ENCODE results near the gene CARD18.
"Not testable (repeated sequence)": the region's sequence is repeated elsewhere in the genome, so short reads cannot be mapped to it uniquely, and the experiment has no call there.

The CARD18 gene

GRCh38 chr11:105135883-105136282 lies 3.7 kb downstream of the CARD18 start:
- in situ Hi-C loops (cut with MboI; ENCODE audit: low sequenced_read_pairs) = no loop called here

GRCh38 chr11:105132716-105133511 lies 6.7 kb downstream of the CARD18 start:
- in situ Hi-C loops (cut with MboI; ENCODE audit: low sequenced_read_pairs) = no loop called here

GRCh38 chr11:105130189-105130813 lies 9.3 kb downstream of the CARD18 start:
- in situ Hi-C loops (cut with MboI; ENCODE audit: low sequenced_read_pairs) = no loop called here

GRCh38 chr11:105124756-105125155 lies 14.8 kb downstream of the CARD18 start:
- in situ Hi-C loops (cut with MboI; ENCODE audit: low sequenced_read_pairs) = no loop called here

GRCh38 chr11:105111145-105111944 lies 28.2 kb downstream of the CARD18 start:
- in situ Hi-C loops (cut with MboI; ENCODE audit: low sequenced_read_pairs) = no loop called here

- in situ Hi-C loops (cut with MboI; ENCODE audit: low sequenced_read_pairs) = no loop called here
These were observed 28.9 kb downstream of the CARD18 start for GRCh38 chr11:105110688-105111030.

GRCh38 chr11:105109855-105110687 lies 29.5 kb downstream of the CARD18 start:
- in situ Hi-C loops (cut with MboI; ENCODE audit: low sequenced_read_pairs) = no loop called here

- in situ Hi-C loops (cut with MboI; ENCODE audit: low sequenced_read_pairs) = no loop called here
These were observed 30.2 kb downstream of the CARD18 start for GRCh38 chr11:105109321-105109720.

- in situ Hi-C loops (cut with MboI; ENCODE audit: low sequenced_read_pairs) = no loop called here
These were observed 31.3 kb downstream of the CARD18 start for GRCh38 chr11:105108247-105108646.

GRCh38 chr11:105107226-105107825 lies 32.2 kb downstream of the CARD18 start:
- in situ Hi-C loops (cut with MboI; ENCODE audit: low sequenced_read_pairs) = not testable (repeated sequence)

GRCh38 chr11:105106140-105106539 lies 33.4 kb downstream of the CARD18 start:
- in situ Hi-C loops (cut with MboI; ENCODE audit: low sequenced_read_pairs) = no loop called here

GRCh38 chr11:105104292-105104691 lies 35.3 kb downstream of the CARD18 start:
- in situ Hi-C loops (cut with MboI; ENCODE audit: low sequenced_read_pairs) = no loop called here

- in situ Hi-C loops (cut with MboI; ENCODE audit: low sequenced_read_pairs) = no loop called here
These were observed 36.2 kb downstream of the CARD18 start for GRCh38 chr11:105103336-105103735.

GRCh38 chr11:105102079-105102581 lies 37.4 kb downstream of the CARD18 start:
- in situ Hi-C loops (cut with MboI; ENCODE audit: low sequenced_read_pairs) = not testable (repeated sequence)

- in situ Hi-C loops (cut with MboI; ENCODE audit: low sequenced_read_pairs) = no loop called here
These were observed 38.5 kb downstream of the CARD18 start for GRCh38 chr11:105100981-105101630.

- in situ Hi-C loops (cut with MboI; ENCODE audit: low sequenced_read_pairs) = no loop called here
These were observed 39.4 kb downstream of the CARD18 start for GRCh38 chr11:105100206-105100605.

GRCh38 chr11:105099594-105099993 lies 40.0 kb downstream of the CARD18 start:
- in situ Hi-C loops (cut with MboI; ENCODE audit: low sequenced_read_pairs) = not testable (repeated sequence)

- in situ Hi-C loops (cut with MboI; ENCODE audit: low sequenced_read_pairs) = no loop called here
These were observed 47.0 kb downstream of the CARD18 start for GRCh38 chr11:105092256-105093239.

Data from HL-60/S4 (cell line).